Measurements from ENCODE around the gene USP13.
"Not testable (repeated sequence)": the region's sequence is repeated elsewhere in the genome, so short reads cannot be mapped to it uniquely, and the experiment has no call there.

USP13 gene

GRCh38 chr3:179652447-179653095, at the start of gene USP13:
TSS of gene USP13 (plus strand) at chr3:179653040. CDS start at chr3:179653226, 186 bp downstream.
- peak; percentile 88 for DNase-seq (ENCODE audit: low spot score)

DNA sequence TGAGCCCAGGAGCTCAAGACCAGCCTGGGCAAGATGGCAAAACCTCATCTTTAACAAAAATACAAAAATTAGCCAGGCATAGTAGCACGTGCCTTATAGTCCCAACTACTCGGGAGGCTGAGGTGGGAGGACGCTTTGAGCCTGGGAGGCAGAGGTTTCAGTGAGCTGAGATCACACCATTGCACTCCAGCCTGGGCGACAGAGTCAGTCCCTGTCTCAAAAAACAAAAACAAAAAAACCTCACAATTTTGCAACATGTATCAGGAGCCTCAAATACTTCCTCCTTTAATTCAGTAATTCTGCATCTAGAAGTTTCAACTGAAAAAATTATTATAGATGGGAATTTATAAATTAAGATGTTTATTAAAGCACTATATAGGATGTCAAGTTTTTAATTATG, 49.5 kb upstream of the USP13 start:
- DNase-seq (ENCODE audit: low spot score) = peak; percentile 38

DNA sequence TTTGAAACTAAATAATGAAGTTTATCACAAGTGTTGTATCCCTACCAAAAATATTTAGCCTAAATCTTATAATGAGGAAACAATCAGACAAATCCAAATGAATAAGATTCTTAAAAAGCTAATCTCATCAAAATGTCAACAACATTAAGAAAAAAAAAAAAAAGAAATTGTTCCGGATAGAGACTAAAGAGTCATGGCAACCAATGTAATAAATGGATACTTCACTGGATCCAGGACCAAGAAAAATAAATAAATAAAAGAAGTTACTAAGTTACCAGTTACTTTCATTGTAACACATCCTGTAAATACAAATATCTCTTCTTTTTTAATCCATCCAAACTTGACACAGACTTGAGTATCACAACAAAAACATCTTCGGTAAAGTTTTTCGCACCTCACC, 49.0 kb upstream of the USP13 start:
- peak; percentile 44 for DNase-seq (ENCODE audit: low spot score)

DNA sequence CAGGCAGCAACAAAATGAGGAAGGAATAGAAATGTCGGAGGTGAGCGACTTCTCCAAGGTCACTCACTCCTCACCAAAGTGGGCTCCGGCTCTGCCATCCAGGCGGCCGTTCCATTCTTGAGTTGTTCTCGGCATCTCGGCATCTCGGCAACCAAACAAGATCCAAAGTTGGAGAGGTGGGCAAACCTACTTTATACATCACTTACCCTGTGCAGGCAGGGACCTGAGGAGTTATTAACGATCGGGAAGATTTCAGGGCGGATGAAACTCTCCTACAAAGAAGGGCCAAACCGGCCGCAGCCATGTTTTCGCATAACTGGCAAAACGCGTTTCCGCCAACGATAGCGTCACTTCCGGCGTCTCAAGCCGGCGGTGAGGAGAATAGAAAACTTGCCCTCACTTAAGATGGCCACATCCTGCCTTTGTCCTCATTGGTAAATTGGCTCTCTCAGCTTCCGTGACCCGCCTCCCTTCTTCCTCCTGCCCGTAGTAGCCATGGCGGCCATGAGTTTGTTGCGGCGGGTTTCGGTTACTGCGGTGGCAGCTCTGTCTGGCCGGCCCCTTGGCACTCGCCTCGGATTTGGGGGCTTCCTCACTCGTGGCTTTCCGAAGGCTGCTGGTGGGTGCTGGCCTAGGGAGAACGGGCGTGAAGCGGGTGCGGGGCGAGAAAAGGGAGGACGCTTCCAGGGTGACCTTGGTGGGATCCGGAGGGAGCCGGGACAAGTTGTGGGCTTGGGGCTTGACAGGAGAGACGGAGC, 48.3 kb upstream of the USP13 start, which contains the start of the genes MRPL47 and NDUFB5:
Gene MRPL47 (minus strand): TSS at position 318 of the 758 bp plus-strand sequence. CDS start 14 bp downstream, at position 304.
Gene NDUFB5 (plus strand): TSS at position 474 of the 758 bp plus-strand sequence. CDS start 22 bp downstream, at position 496.
- DNase-seq (ENCODE audit: low spot score) = peak; percentile 97

- DNase-seq (ENCODE audit: low spot score) = no peak
Observed at GRCh38 chr3:179606534-179607085, 46.2 kb upstream of the USP13 start.

GRCh38 chr3:179608931-179609720, 43.7 kb upstream of the USP13 start:
- no peak for DNase-seq (ENCODE audit: low spot score)

DNA sequence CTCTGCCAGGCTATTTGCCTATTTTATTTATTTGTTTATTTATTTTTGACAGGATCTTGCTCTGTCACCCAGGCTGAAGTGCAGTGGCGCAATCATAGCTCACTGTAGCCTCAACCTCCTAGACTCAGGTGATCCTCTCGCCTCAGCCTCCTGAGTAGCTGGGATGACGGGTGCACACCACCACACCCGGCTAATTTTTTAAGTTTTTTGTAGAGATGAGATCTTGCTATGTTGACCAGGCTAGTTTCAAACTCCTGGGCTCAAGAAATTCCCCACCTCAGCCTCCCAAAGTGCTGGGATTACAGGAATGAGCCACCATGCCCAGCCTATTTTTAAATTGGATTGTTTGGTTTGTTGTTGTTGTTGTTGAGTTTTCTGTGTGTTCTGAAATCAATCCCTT, 42.8 kb upstream of the USP13 start:
- no peak for DNase-seq (ENCODE audit: low spot score)

GRCh38 chr3:179613807-179614206, 39.0 kb upstream of the USP13 start:
- DNase-seq (ENCODE audit: low spot score) = no peak

DNA sequence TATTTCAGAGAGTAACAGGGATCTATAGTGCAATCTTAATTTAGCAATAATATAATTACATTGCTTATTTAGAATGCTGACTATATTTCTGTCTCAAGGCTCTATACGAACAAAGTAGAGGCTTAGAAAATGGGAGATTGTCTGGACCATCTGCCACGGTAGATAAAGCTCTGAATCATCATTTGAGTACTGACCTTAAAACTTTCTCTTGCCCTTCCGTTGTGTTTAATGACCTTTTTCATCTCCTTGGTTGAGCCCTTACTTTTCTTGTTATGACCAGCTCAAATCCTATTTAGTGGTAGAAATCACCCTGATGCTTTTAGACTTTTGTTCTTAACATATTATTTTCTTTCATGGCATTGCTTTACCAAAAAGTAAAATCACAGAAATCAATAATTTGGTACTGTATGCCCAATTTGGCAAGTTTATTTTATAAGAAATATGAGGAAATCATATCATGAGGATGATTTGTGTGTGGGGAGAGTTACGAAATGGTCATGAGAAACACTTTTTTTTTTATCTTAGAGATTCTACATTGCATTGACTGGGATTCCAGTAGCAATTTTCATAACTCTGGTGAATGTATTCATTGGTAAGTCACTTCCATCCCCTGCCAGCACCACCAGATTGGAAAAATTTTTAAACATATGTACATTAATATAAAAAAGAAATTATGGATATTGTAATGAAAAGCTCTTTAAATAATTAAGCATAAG, 37.2 kb upstream of the USP13 start:
- no peak for DNase-seq (ENCODE audit: low spot score)

GRCh38 chr3:179622023-179622422, 30.8 kb upstream of the USP13 start:
- DNase-seq (ENCODE audit: low spot score) = no peak

DNA sequence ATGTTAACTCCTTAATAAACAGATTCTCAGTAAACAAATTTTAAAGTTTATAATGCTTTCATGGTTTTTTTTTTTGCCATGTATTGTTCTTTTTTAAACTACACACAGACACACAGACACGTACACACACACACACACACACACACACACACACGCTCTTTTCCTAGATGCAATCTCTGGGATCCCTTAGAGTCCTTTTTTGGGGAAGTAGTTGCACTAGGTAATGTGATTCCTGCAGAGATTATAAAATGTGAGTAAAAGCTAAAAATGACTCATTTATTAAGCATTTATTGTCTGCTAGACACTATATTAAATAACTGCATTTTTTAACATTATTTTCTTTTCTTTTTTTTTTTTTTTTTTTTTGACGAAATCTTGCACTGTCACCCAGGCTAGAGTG, 28.4 kb upstream of the USP13 start:
- no peak for DNase-seq (ENCODE audit: low spot score)

DNA sequence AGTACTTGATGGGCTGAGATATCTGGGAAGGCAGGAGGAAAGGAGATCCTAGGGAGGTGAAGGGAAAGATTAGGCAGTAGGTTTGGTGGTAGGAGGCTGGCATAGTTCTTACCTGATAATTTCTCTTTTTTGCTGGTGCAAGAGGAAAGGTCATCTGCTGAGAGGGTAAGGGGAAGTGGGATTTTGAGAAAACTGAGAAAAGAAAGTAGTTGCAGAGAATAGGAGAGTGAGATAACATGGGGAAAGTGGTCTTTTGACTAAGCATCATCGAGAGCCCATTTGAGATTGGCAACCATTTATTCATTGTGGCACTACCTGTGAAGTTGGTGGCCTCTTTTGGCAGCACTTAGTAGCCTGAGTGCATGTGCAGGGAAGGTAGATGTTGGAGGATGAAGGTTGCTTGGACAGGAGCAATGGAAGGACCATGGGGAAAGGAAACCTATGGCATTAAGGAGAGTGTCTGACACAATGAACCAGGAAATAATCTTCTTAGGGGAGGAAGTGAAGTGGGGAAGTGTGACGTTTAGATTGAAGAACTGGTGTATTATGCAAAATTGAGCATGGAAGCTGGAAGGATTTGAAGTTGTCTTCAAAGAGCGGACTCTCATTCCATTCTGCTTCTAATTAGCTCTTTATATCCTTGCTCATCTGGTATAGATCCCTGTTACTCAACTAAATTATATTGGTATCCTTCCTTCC, 21.9 kb upstream of the USP13 start:
- DNase-seq (ENCODE audit: low spot score) = no peak

DNA sequence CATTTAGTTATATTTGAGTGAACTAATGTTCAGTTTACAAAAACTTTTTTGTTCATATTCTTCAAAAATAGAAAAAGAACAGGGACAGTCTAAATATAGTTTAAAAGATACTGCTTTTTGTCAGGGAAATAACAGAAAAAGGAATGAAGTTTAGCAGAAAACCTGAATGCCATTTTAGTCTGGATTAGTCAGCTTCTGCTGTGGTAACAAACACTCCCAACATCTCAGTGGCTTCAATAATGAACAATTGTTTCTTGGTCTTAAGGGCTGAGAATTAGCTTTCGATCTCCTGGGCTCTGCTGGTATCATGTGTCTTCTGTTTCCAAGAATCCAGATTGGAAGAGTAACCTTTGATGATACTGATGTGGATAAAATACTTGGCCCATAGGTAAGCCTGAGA, 12.4 kb upstream of the USP13 start:
- no peak for DNase-seq (ENCODE audit: low spot score)

DNA sequence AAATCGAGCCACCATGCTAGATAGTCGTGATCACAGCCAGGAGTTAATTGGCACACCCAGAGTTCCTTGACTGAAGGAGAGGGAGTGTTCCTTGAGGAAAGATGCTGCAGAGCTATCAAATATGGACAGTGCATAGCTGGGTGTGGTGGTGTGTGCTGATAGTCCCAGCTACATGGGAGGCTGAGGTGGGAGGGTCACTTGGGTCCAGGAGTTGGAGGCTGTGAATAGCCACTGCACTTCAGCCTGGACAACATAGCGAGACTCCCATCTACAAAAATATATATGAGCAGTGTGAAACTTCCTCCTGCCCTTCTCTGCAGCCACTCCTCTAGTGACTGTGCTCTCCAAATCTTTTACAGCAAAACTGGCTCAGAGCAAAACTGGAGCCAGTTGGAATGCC, 10.0 kb upstream of the USP13 start:
- no peak for DNase-seq (ENCODE audit: low spot score)

GRCh38 chr3:179643837-179644236, 9.0 kb upstream of the USP13 start:
- DNase-seq (ENCODE audit: low spot score) = not testable (repeated sequence)

DNA sequence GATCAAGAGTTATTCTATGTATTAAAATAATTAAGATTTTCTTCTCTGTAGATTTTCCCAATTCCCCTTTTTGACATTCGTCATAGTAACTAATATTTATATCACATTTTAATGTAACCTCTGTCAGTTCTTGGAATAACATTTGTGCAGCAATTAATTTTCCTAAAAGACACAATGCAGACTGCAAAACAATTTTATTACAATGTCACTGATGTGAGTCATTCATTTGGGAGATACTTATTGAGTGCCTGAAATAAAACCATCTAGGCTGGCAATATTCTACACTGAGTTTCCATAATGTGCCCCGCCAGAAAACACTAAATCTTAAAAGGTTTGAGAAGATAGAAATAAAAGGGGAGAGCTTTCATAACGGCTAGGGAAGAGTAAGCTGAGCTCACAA, 6.7 kb upstream of the USP13 start:
- DNase-seq (ENCODE audit: low spot score) = no peak

GRCh38 chr3:179651687-179652446, 973 bp upstream of the USP13 start:
- no peak for DNase-seq (ENCODE audit: low spot score)

GRCh38 chr3:179653096-179653797, 407 bp downstream of the USP13 start:
- DNase-seq (ENCODE audit: low spot score) = peak; percentile 77

GRCh38 chr3:179655236-179655635, 2.4 kb downstream of the USP13 start:
- no peak for DNase-seq (ENCODE audit: low spot score)

GRCh38 chr3:179658606-179659005, 5.8 kb downstream of the USP13 start:
- no peak for DNase-seq (ENCODE audit: low spot score)

Data from RKO (cell line).